ENCODE results near the gene CD300LB. TPM values are rescaled to one million over a fixed set of nuclear protein-coding genes. Genes with fewer than 3 reads are reported as not detected.

The CD300LB gene
- total RNA-seq: not detected in 2 replicates

DNA sequence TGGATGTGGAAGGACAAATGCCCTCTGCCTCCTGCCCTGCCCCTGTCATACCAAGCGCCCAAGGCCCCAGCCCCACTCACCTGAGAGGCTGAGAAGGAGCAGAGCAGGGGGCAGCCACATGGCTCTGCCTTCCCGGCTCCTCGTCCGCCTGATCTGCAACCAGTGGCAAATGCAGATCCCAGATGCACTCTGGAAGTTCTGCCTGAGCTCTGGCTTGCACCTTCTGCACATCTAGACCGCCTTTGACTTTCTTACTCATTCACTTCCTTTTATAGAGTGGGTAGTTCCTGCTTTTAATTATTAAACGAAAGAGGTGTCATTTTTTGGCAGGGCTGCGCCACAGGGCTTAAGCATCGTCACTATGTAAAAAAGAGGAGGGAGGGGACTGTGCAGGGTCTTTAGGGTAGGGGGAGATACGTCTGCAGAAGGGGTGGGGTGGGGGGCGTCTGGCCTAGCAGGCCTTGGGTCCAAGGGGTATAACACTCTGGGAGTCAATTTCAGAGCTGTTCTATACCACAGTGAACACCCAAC lies at the start of gene CD300LB:
TSS of gene CD300LB (minus strand) at position 245 of the 531 bp plus-strand sequence. CDS start at position 120, 125 bp downstream.

DNA sequence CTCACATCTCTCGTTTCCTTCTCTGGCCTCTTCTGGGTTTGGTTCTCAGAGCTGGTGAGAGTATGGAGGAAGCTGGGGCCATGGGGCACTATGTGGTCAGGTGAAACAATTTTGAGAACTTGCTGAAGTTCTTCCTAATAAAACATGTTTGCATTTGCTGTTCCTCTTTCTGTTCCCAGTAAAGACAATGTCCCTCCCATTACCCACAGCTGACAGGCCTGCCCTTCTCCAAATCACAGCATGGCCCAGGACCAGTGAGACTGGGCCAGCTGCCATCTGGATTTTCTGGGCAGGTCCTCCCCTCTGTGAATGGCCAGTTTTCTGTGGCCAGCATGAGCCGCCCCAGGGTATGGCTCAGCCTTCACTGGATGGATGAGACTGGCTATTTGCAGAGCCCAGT lies 36.1 kb upstream of the CD300LB start, which contains the start of gene CD300H:
TSS of gene CD300H (minus strand) at position 113 of the 400 bp plus-strand sequence.

DNA sequence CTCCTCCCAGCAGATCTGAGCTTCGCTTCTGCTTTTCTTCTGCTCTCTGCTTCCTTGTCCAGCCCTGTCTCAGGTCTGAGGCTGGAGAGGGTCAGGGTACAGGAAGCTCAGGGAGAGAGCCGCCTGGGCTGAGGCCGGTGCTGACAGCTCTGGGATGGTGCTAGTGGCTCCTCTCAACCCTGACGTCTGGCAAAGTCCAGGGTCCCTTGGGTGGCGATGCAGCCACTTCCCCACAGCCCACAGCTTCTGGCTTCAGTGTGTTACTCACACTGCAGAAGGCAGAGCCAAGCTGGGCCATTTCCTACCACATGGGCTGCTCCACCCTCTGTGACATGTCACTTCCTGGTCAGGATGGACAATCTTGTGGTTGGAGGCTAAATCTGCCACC lies 14.6 kb upstream of the CD300LB start, which contains the start of gene CD300C:
TSS of gene CD300C (minus strand) at position 273 of the 388 bp plus-strand sequence. CDS start 333 bp downstream, outside the sequence.

Other genes starting within 250 kb of the CD300LB start
- gene KIF19, start 205.2 kb downstream of the CD300LB start, total RNA-seq: 5.0 and 11.3 TPM in 2 replicates
- gene BTBD17, start 169.6 kb downstream of the CD300LB start, total RNA-seq: under 0.01 TPM in 1 of 2 replicates, not detected in the other
- gene GPR142, start 164.0 kb downstream of the CD300LB start, total RNA-seq: 0.16 and 0.19 TPM in 2 replicates
- 0.19 and 0.49 TPM in 2 replicates for gene GPRC5C, start 99.4 kb downstream of the CD300LB start, total RNA-seq
- gene CD300A, start 64.8 kb downstream of the CD300LB start, total RNA-seq: not detected in 2 replicates
- gene CD300C, start 14.6 kb upstream of the CD300LB start, total RNA-seq: not detected in 2 replicates
- not detected in 2 replicates for gene CD300H, start 36.0 kb upstream of the CD300LB start, total RNA-seq
- not detected in 2 replicates for gene CD300LD, start 60.8 kb upstream of the CD300LB start, total RNA-seq
- not detected in 2 replicates for gene CD300E, start 92.3 kb upstream of the CD300LB start, total RNA-seq
- gene CD300LF, start 181.4 kb upstream of the CD300LB start, total RNA-seq: not detected in 2 replicates
- gene RAB37, start 205.8 kb upstream of the CD300LB start, total RNA-seq: 0.25 and 0.65 TPM in 2 replicates
- 7.6 and 8.3 TPM in 2 replicates for gene NHERF1, start 217.2 kb upstream of the CD300LB start, total RNA-seq
- 18.3 and 46.3 TPM in 2 replicates for gene NAT9, start 244.9 kb upstream of the CD300LB start, total RNA-seq

Data from bladder microvascular endothelial cell (primary cell).